HCT116 (cell line): ENCODE measurements around the gene CA10. TPM values are rescaled to one million over a fixed set of nuclear protein-coding genes. Genes with fewer than 3 reads are reported as not detected.

Experiments
- ATAC-seq: fragments of 200-7000 bp; cut with Tn5 transposase; 2 replicates; pipeline ENCODE4 v1.9.1; 2020; ENCODE audit warnings: mild to moderate bottlenecking, moderate library complexity
- BruUV-seq: library from RNA; stranded (reverse); fragments of 400-500 nt; replicated peaks from 2 replicates; lab custom pipeline; 2021; lab: Mats Ljungman, UMichigan
- CTCF ChIA-PET: fragments of 300-600 bp; sonication (Branson Sonifier 250); formaldehyde crosslinking; loops from one replicate; lab custom pipeline; 2021; ENCODE audit warnings: antibody characterized with exemption; lab: Charles Lee
- POLR2A ChIA-PET: fragments of 300-600, 350-600 bp; sonication (Branson Sonifier 250); formaldehyde crosslinking; loops from one replicate; lab custom pipeline; 2021; ENCODE audit warnings: antibody characterized with exemption; lab: Charles Lee
- RAD21 ChIA-PET, 2 experiments: fragments of 300-600 bp; sonication (Branson Sonifier 250); formaldehyde crosslinking; loops; one replicate each; lab custom pipeline; 2023; ENCODE audit warnings: low total read pairs in 2 of 2; ENCODE audit not compliant: uncharacterized antibody in 2 of 2, unreplicated experiment in 2 of 2, low non-redundant PET in 1 of 2; lab: Charles Lee
- DNase-seq: peaks from one replicate; pipeline ENCODE4 v3.0.0-alpha.2; 2010; ENCODE audit warnings: low read depth, low spot score
- H2AFZ ChIP-seq: fragments of 200-600 bp; shearing (Covaris generic), sonication (generic); 2 replicates; pipeline ENCODE4 v1.6.1; 2017; ENCODE audit warnings: low read depth, mixed run types, mixed read lengths, antibody characterized with exemption, low read length; ENCODE audit not compliant: poor library complexity, severe bottlenecking
- H3K27ac ChIP-seq: 2 replicates; pipeline ENCODE4 v1.5.1; 2012; ENCODE audit warnings: low read depth, low read length
- H3K27me3 ChIP-seq: fragments of 200-600 bp; sonication (generic); 2 replicates; pipeline ENCODE4 v1.6.1; 2016; ENCODE audit warnings: mixed run types, low read length, mixed read lengths; ENCODE audit not compliant: insufficient read depth
- H3K36me3 ChIP-seq, 2 experiments: fragments of 200-500 bp in 1 of 2; fragments of 200-600 bp in 1 of 2; sonication (Bioruptor generic) in 1 of 2; sonication (generic) in 1 of 2; 2 replicates each; pipeline versions ENCODE4 v1.5.1 to v1.6.1; 2014 to 2016; ENCODE audit warnings: low read length in 2 of 2, inconsistent platforms in 1 of 2, mixed read lengths in 1 of 2, mixed run types in 1 of 2; ENCODE audit not compliant: insufficient read depth in 2 of 2, control insufficient read depth in 1 of 2
- H3K4me1 ChIP-seq, 2 experiments: fragments of 200-600 bp in 1 of 2; sonication (generic) in 1 of 2; 2 replicates each; pipeline versions ENCODE4 v1.5.1 to v1.6.1; 2012 to 2017; ENCODE audit warnings: low read length in 2 of 2, inconsistent platforms in 1 of 2, mild to moderate bottlenecking in 1 of 2, mixed read lengths in 1 of 2, mixed run types in 1 of 2, moderate library complexity in 1 of 2; ENCODE audit not compliant: insufficient read depth in 2 of 2, control insufficient read depth in 1 of 2
- H3K4me2 ChIP-seq: fragments of 200-600 bp; sonication (generic); 2 replicates; pipeline ENCODE4 v1.6.1; 2017; ENCODE audit warnings: mixed run types, low read length, mixed read lengths
- H3K4me3 ChIP-seq, 2 experiments: fragments of 200-600 bp in 1 of 2; sonication (generic) in 1 of 2; replicated peaks in 1 of 2; 2 replicates each; pipeline ENCODE4 v1.5.1; 2011 to 2016; ENCODE audit warnings: low read length in 2 of 2, control low read depth in 1 of 2, low read depth in 1 of 2, mild to moderate bottlenecking in 1 of 2, mixed read lengths in 1 of 2, mixed run types in 1 of 2
- H3K79me2 ChIP-seq: fragments of 200-600 bp; sonication (generic); 2 replicates; pipeline ENCODE4 v1.6.1; 2017; ENCODE audit warnings: mild to moderate bottlenecking, mixed run types, low read length, moderate library complexity, mixed read lengths; ENCODE audit not compliant: insufficient read depth
- H3K9ac ChIP-seq: fragments of 200-600 bp; sonication (generic); 2 replicates; pipeline ENCODE4 v1.6.1; 2016; ENCODE audit warnings: low read length, mixed read lengths
- H3K9me2 ChIP-seq: fragments of 200-600 bp; sonication (generic), shearing (Covaris generic); 2 replicates; pipeline ENCODE4 v1.6.1; 2017; ENCODE audit warnings: mixed run types, mild to moderate bottlenecking, moderate library complexity; ENCODE audit not compliant: insufficient read depth
- H3K9me3 ChIP-seq, 2 experiments: fragments of 200-500 bp in 1 of 2; fragments of 200-600 bp in 1 of 2; sonication (Bioruptor generic) in 1 of 2; sonication (generic) in 1 of 2; 2 replicates each; pipeline ENCODE4 v1.6.1; 2014 to 2017; ENCODE audit warnings: low read length in 2 of 2, mixed read lengths in 2 of 2, inconsistent platforms in 1 of 2, low read depth in 1 of 2, mild to moderate bottlenecking in 1 of 2, mixed run types in 1 of 2, moderate library complexity in 1 of 2; ENCODE audit not compliant: control insufficient read depth in 1 of 2, insufficient read depth in 1 of 2
- H4K20me1 ChIP-seq: fragments of 200-600 bp; sonication (generic), shearing (Covaris generic); 2 replicates; pipeline ENCODE4 v1.6.1; 2017; ENCODE audit warnings: mixed run types, mild to moderate bottlenecking, moderate library complexity; ENCODE audit not compliant: insufficient read depth
- CBX3 ChIP-seq: IDR thresholded peaks from 2 replicates; pipeline ENCODE4 v1.6.1; 2012; ENCODE audit warnings: low read depth
- CTCF ChIP-seq, 3 experiments: fragments of 200-600 bp in 1 of 3; sonication (generic) in 1 of 3; IDR thresholded peaks in 2 of 3; conservative IDR thresholded peaks in 1 of 3; 2 replicates each; pipeline ENCODE4 v1.5.1; 2012 to 2017; ENCODE audit warnings: low read depth in 2 of 3, low read length in 2 of 3, antibody characterized with exemption in 1 of 3, borderline replicate concordance in 1 of 3, control low read depth in 1 of 3, mild to moderate bottlenecking in 1 of 3, mixed read lengths in 1 of 3, mixed run types in 1 of 3, moderate library complexity in 1 of 3; ENCODE audit not compliant: insufficient read depth in 1 of 3
- ELF1 ChIP-seq: IDR thresholded peaks from 2 replicates; pipeline ENCODE4 v1.6.1; 2012; ENCODE audit warnings: low read depth, borderline replicate concordance
- EZH2 ChIP-seq: fragments of 200-600 bp; sonication (generic); IDR thresholded peaks from 2 replicates; pipeline ENCODE4 v1.6.1; 2017; ENCODE audit warnings: antibody characterized with exemption, mixed run types
- EZH2phosphoT487 ChIP-seq: fragments of 200-600 bp; IDR thresholded peaks from 2 replicates; pipeline ENCODE4 v1.6.1; 2018; ENCODE audit warnings: antibody characterized with exemption, borderline replicate concordance
- MAX ChIP-seq: IDR thresholded peaks from 2 replicates; pipeline ENCODE4 v1.6.1; 2012
- POLR2A ChIP-seq: IDR thresholded peaks from 2 replicates; pipeline ENCODE4 v1.7.0; 2011; ENCODE audit warnings: borderline replicate concordance; ENCODE audit not compliant: insufficient read depth, insufficient read length; ENCODE audit errors: extremely low read depth
- SP1 ChIP-seq: IDR thresholded peaks from 2 replicates; pipeline ENCODE4 v1.6.1; 2012; ENCODE audit warnings: low read depth
- intact Hi-C: fragments of 100-400 bp; cut with micrococcal nuclease; formaldehyde crosslinking; loops from 2 replicates; pipeline ENCODE4 v1.10.0; 2022
- total RNA-seq: library from RNA; stranded (reverse); gene quantifications from one replicate; pipeline ENCODE4 v1.2.1, GENCODE V29; 2021; ENCODE audit not compliant: unreplicated experiment

Gene CA10
- total RNA-seq, 1 experiment from 2014 or later = not detected

GRCh38 chr17:51687887-51688286, 470.6 kb downstream of the CA10 start:
- H3K9me2 ChIP-seq = no peaks in the 10 kb centered on the region
- H3K9ac ChIP-seq = no peak overlapping the region
- H3K4me1 ChIP-seq = no peaks in the 10 kb centered on the region; a peak in 1 of 4 replicates
- ChIA-PET RAD21 (no interaction called here), CTCF (no interaction called here), POLR2A (no interaction called here)
- no peak overlapping the region for H2AFZ ChIP-seq
- H3K36me3 ChIP-seq = no peaks in the 10 kb centered on the region
- no peaks in the 10 kb centered on the region for H4K20me1 ChIP-seq
- peaks cover 18% of the 10 kb centered on the region; the same call in 1 of the 2 replicates for H3K27me3 ChIP-seq
- no peak for DNase-seq
- TF ChIP-seq EZH2phosphoT487 (no peak), CBX3 (no peak), MAX (no peak)
- no peak overlapping the region for H3K4me2 ChIP-seq
- no peak overlapping the region for H3K4me3 ChIP-seq
- no peak overlapping the region for H3K27ac ChIP-seq
- H3K79me2 ChIP-seq = no peaks in the 10 kb centered on the region
- no TSS peak for BruUV-seq
- intact Hi-C loops = no loop called here
- no peak for ATAC-seq
- no peaks in the 10 kb centered on the region for H3K9me3 ChIP-seq

GRCh38 chr17:51685287-51685909, 473.1 kb downstream of the CA10 start:
- Histone ChIP-seq H3K4me1 (no peaks in the 10 kb centered on the region; a peak in 1 of 4 replicates), H3K9ac (no peak overlapping the region), H3K9me2 (no peaks in the 10 kb centered on the region), H3K27me3 (peaks cover 35% of the 10 kb centered on the region; the same call in 1 of the 2 replicates), H3K36me3 (no peaks in the 10 kb centered on the region), H3K9me3 (no peaks in the 10 kb centered on the region), H3K27ac (no peak overlapping the region), H2AFZ (no peak overlapping the region), H4K20me1 (no peaks in the 10 kb centered on the region), H3K79me2 (no peaks in the 10 kb centered on the region), H3K4me3 (no peak overlapping the region), H3K4me2 (no peak overlapping the region)
- ChIA-PET POLR2A (no interaction called here), RAD21 (no interaction called here), CTCF (no interaction called here)
- intact Hi-C loops = no loop called here
- DNase-seq (no peak), ATAC-seq (no peak)
- TF ChIP-seq EZH2phosphoT487 (no peak), CTCF (IDR thresholded peaks at IDR 0.05 in 2 of 3, conservative IDR thresholded peaks at IDR 0.05 in 1 of 3; ENCODE audit: borderline replicate concordance in 1 of 3, insufficient read depth in 1 of 3, low read depth in 2 of 3, low read length in 2 of 3) (no peak), ELF1 (no peak), SP1 (no peak), POLR2A (no peak), EZH2 (no peak)
- no TSS peak for BruUV-seq
